Adrenal gland (tissue), 5 donors: ENCODE data around the gene SLC13A3.

Experiments used
- POLR2A ChIP-seq, 2 donors: fragments of 450-650 bp; IDR thresholded peaks; one replicate each; pipeline ENCODE4 v1.6.1; 2017; ENCODE audit warnings: antibody characterized with exemption in 2 of 2, mild to moderate bottlenecking in 2 of 2, moderate library complexity in 1 of 2
- TF ChIP-seq, protein P1 (sequence below), 6 experiments: fragments of 450-650 bp in 4 of 6; fragments of 200-600 bp in 2 of 6; sonication (generic) in 1 of 6; IDR thresholded peaks; 1 replicate in 5 of 6; 2 replicates in 1 of 6; pipeline versions ENCODE4 v1.5.1 to v1.8.0; 2016 to 2021; ENCODE audit warnings: antibody characterized with exemption in 6 of 6, mild to moderate bottlenecking in 2 of 6, moderate library complexity in 1 of 6
- donor health status: DM: no; HTN: no; CAD: no.

DNA sequence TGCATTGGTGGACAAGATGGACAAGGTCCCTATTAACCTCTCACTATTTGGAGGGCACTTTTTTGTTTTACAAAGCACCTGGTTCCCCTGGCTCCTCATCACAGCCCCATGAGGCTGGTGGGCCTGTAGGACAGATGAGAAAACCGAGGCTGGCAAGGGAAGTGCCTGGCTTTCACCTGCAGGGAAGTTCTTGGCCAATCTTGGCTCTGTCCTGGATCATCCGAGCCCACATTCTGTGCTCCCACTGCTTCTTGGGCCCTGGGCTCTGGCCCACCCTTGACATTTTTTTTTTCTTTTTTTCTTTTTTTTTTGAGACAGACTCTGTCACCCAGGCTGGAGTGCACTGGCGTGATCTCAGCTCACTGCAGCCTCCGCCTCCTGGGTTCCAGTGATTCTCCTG is 14.7 kb downstream of the SLC13A3 start:
- TF ChIP-seq, protein P1, sequence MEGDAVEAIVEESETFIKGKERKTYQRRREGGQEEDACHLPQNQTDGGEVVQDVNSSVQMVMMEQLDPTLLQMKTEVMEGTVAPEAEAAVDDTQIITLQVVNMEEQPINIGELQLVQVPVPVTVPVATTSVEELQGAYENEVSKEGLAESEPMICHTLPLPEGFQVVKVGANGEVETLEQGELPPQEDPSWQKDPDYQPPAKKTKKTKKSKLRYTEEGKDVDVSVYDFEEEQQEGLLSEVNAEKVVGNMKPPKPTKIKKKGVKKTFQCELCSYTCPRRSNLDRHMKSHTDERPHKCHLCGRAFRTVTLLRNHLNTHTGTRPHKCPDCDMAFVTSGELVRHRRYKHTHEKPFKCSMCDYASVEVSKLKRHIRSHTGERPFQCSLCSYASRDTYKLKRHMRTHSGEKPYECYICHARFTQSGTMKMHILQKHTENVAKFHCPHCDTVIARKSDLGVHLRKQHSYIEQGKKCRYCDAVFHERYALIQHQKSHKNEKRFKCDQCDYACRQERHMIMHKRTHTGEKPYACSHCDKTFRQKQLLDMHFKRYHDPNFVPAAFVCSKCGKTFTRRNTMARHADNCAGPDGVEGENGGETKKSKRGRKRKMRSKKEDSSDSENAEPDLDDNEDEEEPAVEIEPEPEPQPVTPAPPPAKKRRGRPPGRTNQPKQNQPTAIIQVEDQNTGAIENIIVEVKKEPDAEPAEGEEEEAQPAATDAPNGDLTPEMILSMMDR (IDR thresholded peaks at IDR 0.05) = no peak
- TF ChIP-seq POLR2A (IDR thresholded peaks at IDR 0.05) = no peak
